NCI-H526 (cell line): ENCODE results near the gene PPT1.

Source experiments
- DNase-seq, 2 experiments: peaks; one replicate each; lab custom pipeline; 2025; lab: John Stamatoyannopoulos, UW

Gene PPT1

GRCh38 chr1:40092706-40093639 is 4.1 kb downstream of the PPT1 start:
- no peak for DNase-seq

- DNase-seq: no peak
Observed at GRCh38 chr1:40092241-40092640, 4.8 kb downstream of the PPT1 start.

- DNase-seq: no peak
Observed at GRCh38 chr1:40090652-40091355, 6.2 kb downstream of the PPT1 start.

GRCh38 chr1:40084750-40085149 is 12.3 kb downstream of the PPT1 start:
- DNase-seq: peak; percentile 48 to 73

- no peak for DNase-seq
Observed at GRCh38 chr1:40081871-40082270, 15.2 kb downstream of the PPT1 start.

GRCh38 chr1:40079774-40080400 is 17.2 kb downstream of the PPT1 start:
- DNase-seq: no peak

- peak; percentile 41 to 83 for DNase-seq
Observed at GRCh38 chr1:40078512-40079333, 18.3 kb downstream of the PPT1 start.

GRCh38 chr1:40076895-40077312 is 20.1 kb downstream of the PPT1 start:
- no peak for DNase-seq

- DNase-seq: no peak
Observed at GRCh38 chr1:40075266-40075665, 21.8 kb downstream of the PPT1 start.

GRCh38 chr1:40073062-40073461 is 24.0 kb downstream of the PPT1 start:
- no peak for DNase-seq

GRCh38 chr1:40072142-40072541 is 24.9 kb downstream of the PPT1 start:
- DNase-seq: no peak

GRCh38 chr1:40067851-40068250 is 29.2 kb downstream of the PPT1 start:
- DNase-seq: peak in 1 of 2 experiments; percentile 50

- no peak for DNase-seq
Observed at GRCh38 chr1:40067023-40067422, 30.0 kb downstream of the PPT1 start.

GRCh38 chr1:40064797-40065499 is 32.1 kb downstream of the PPT1 start:
- no peak for DNase-seq

GRCh38 chr1:40059960-40060750 is 36.9 kb downstream of the PPT1 start:
- no peak for DNase-seq

GRCh38 chr1:40059338-40059959 is 37.6 kb downstream of the PPT1 start:
- peak; percentile 89 to 94 for DNase-seq

GRCh38 chr1:40058453-40059337 is 38.4 kb downstream of the PPT1 start:
- peak; percentile 51 to 66 for DNase-seq

- no peak for DNase-seq
Observed at GRCh38 chr1:40058097-40058452, 39.0 kb downstream of the PPT1 start.
